GM10266 (cell line): ENCODE measurements around the gene C3orf38.
"Not testable (repeated sequence)": the region's sequence is repeated elsewhere in the genome, so short reads cannot be mapped to it uniquely, and the experiment has no call there.

ENCODE experiments used
- DNase-seq: peaks from one replicate; pipeline ENCODE4 v3.0.0; 2012; ENCODE audit errors: extremely low spot score
- CTCF ChIP-seq: IDR thresholded peaks from 2 replicates; pipeline ENCODE4 v1.5.1; 2012; ENCODE audit warnings: mild to moderate bottlenecking, low read depth; ENCODE audit not compliant: control insufficient read depth, insufficient read depth; ENCODE audit errors: missing control alignments

The C3orf38 gene

GRCh38 chr3:88117683-88118082 lies 32.1 kb upstream of the C3orf38 start:
- DNase-seq: no peak
- no peak for TF ChIP-seq CTCF

GRCh38 chr3:88118603-88119002 lies 31.2 kb upstream of the C3orf38 start:
- DNase-seq: not testable (repeated sequence)

- DNase-seq: no peak
- no peak for TF ChIP-seq CTCF
Observed at GRCh38 chr3:88123526-88123925, 26.2 kb upstream of the C3orf38 start.

- no peak for DNase-seq
- TF ChIP-seq CTCF: no peak
Observed at GRCh38 chr3:88131695-88132094, 18.1 kb upstream of the C3orf38 start.

GRCh38 chr3:88132894-88133293 lies 16.9 kb upstream of the C3orf38 start:
- no peak for DNase-seq
- TF ChIP-seq CTCF: no peak

GRCh38 chr3:88133711-88134263 lies 16.0 kb upstream of the C3orf38 start:
- no peak for TF ChIP-seq CTCF
- DNase-seq: no peak

GRCh38 chr3:88137836-88138235 lies 11.9 kb upstream of the C3orf38 start:
- TF ChIP-seq CTCF: no peak
- DNase-seq: no peak

GRCh38 chr3:88141458-88142083 lies 8.2 kb upstream of the C3orf38 start:
- TF ChIP-seq CTCF: no peak
- no peak for DNase-seq
